Activated CD4-positive, alpha-beta T cell treated with anti-CD3 and anti-CD28 coated beads, Interleukin-2, amount 50 U/mL, for 4 hours (primary cell): ENCODE measurements around the gene PABPC1L.

Experiments used
- DNase-seq, 2 experiments: peaks; one replicate each; pipeline ENCODE4 v3.0.0-alpha.2; 2020

The PABPC1L gene

GRCh38 chr20:44945261-44945660, 35.4 kb downstream of the PABPC1L start:
- DNase-seq = no peak

GRCh38 chr20:44946271-44946852, 36.5 kb downstream of the PABPC1L start:
- DNase-seq = no peak

- no peak for DNase-seq
These were observed 38.2 kb downstream of the PABPC1L start for GRCh38 chr20:44948107-44948506.

GRCh38 chr20:44948513-44948912, 38.7 kb downstream of the PABPC1L start:
- DNase-seq = no peak

- DNase-seq = no peak
These were observed 40.5 kb downstream of the PABPC1L start for GRCh38 chr20:44950368-44950767.

- no peak for DNase-seq
These were observed 42.9 kb downstream of the PABPC1L start for GRCh38 chr20:44952731-44953130.

- no peak for DNase-seq
These were observed 44.4 kb downstream of the PABPC1L start for GRCh38 chr20:44954211-44954610.

- no peak for DNase-seq
These were observed 45.4 kb downstream of the PABPC1L start for GRCh38 chr20:44955270-44955669.

- no peak for DNase-seq
These were observed 46.5 kb downstream of the PABPC1L start for GRCh38 chr20:44956410-44956809.

- DNase-seq = no peak
These were observed 48.4 kb downstream of the PABPC1L start for GRCh38 chr20:44958276-44958675.

GRCh38 chr20:44959082-44959637, 49.3 kb downstream of the PABPC1L start:
- no peak for DNase-seq

- DNase-seq = peak; percentile 78 to 82
These were observed 49.8 kb downstream of the PABPC1L start for GRCh38 chr20:44959638-44960102.

- peak; percentile 94 to 95 for DNase-seq
These were observed 50.4 kb downstream of the PABPC1L start, which contains the start of gene TOMM34 for GRCh38 chr20:44960103-44960852. Gene TOMM34, minus strand, starts transcription at chr20:44960397. Its CDS starts 64 bp downstream, at chr20:44960333.

GRCh38 chr20:44961011-44961869, 51.4 kb downstream of the PABPC1L start:
- no peak for DNase-seq

GRCh38 chr20:44961870-44962267, 52.0 kb downstream of the PABPC1L start:
- no peak for DNase-seq

- DNase-seq = no peak
These were observed 52.6 kb downstream of the PABPC1L start for GRCh38 chr20:44962483-44962882.

GRCh38 chr20:44963325-44964215, 53.7 kb downstream of the PABPC1L start:
- DNase-seq = no peak

- no peak for DNase-seq
These were observed 55.8 kb downstream of the PABPC1L start for GRCh38 chr20:44965651-44966029.

- peak; percentile 91 to 92 for DNase-seq
These were observed 56.4 kb downstream of the PABPC1L start, which contains the start of gene STK4 for GRCh38 chr20:44966030-44966961. Gene STK4, plus strand, starts transcription at chr20:44966512. Its CDS starts 57 bp downstream, at chr20:44966569.

GRCh38 chr20:44967207-44967807, 57.4 kb downstream of the PABPC1L start:
- peak in 1 of 2 experiments; percentile 16 for DNase-seq
